HL-60 (cell line): ENCODE results near the gene YIF1A.

Experiments used
- TF ChIP-seq, protein P1 (sequence below): IDR thresholded peaks from one replicate; pipeline ENCODE4 v1.5.1; 2011; ENCODE audit warnings: low read length, control low read depth, inconsistent platforms; ENCODE audit not compliant: insufficient read depth
- TF ChIP-seq, protein P2 (sequence below): IDR thresholded peaks from 2 replicates; pipeline ENCODE4 v1.6.1; 2012; ENCODE audit warnings: low read depth; ENCODE audit not compliant: insufficient replicate concordance

DNA sequence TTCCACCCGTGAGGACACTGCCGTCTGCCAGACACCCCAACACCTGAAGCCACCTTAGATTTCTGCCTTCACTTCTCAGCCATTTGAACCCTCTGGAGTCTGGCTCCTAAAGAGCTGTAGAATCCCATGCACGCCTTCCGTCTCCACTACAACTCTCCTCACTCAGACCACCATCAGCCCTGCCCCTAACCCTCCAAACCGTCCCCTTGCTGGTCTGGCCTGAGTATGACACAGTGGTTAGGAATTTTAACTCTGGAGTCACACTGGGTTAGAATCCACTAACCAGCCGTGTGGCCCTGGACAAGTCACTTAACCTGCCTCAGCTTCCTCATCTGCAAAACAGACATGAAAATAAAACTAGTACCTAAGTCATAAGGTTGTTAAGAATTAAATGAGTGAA is 7.9 kb downstream of the YIF1A start:
- TF ChIP-seq, protein P1, sequence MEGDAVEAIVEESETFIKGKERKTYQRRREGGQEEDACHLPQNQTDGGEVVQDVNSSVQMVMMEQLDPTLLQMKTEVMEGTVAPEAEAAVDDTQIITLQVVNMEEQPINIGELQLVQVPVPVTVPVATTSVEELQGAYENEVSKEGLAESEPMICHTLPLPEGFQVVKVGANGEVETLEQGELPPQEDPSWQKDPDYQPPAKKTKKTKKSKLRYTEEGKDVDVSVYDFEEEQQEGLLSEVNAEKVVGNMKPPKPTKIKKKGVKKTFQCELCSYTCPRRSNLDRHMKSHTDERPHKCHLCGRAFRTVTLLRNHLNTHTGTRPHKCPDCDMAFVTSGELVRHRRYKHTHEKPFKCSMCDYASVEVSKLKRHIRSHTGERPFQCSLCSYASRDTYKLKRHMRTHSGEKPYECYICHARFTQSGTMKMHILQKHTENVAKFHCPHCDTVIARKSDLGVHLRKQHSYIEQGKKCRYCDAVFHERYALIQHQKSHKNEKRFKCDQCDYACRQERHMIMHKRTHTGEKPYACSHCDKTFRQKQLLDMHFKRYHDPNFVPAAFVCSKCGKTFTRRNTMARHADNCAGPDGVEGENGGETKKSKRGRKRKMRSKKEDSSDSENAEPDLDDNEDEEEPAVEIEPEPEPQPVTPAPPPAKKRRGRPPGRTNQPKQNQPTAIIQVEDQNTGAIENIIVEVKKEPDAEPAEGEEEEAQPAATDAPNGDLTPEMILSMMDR = no peak
- TF ChIP-seq, protein P2, sequence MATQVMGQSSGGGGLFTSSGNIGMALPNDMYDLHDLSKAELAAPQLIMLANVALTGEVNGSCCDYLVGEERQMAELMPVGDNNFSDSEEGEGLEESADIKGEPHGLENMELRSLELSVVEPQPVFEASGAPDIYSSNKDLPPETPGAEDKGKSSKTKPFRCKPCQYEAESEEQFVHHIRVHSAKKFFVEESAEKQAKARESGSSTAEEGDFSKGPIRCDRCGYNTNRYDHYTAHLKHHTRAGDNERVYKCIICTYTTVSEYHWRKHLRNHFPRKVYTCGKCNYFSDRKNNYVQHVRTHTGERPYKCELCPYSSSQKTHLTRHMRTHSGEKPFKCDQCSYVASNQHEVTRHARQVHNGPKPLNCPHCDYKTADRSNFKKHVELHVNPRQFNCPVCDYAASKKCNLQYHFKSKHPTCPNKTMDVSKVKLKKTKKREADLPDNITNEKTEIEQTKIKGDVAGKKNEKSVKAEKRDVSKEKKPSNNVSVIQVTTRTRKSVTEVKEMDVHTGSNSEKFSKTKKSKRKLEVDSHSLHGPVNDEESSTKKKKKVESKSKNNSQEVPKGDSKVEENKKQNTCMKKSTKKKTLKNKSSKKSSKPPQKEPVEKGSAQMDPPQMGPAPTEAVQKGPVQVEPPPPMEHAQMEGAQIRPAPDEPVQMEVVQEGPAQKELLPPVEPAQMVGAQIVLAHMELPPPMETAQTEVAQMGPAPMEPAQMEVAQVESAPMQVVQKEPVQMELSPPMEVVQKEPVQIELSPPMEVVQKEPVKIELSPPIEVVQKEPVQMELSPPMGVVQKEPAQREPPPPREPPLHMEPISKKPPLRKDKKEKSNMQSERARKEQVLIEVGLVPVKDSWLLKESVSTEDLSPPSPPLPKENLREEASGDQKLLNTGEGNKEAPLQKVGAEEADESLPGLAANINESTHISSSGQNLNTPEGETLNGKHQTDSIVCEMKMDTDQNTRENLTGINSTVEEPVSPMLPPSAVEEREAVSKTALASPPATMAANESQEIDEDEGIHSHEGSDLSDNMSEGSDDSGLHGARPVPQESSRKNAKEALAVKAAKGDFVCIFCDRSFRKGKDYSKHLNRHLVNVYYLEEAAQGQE = no peak
